IMR-90 (cell line): Measurements from ENCODE around the gene SLC25A15.

ENCODE experiments used
- CEBPB ChIP-seq: IDR thresholded peaks from 2 replicates; pipeline ENCODE4 v1.6.1; 2012; ENCODE audit warnings: low read depth, low read length, improper control_type of control experiment
- CHD1 ChIP-seq: IDR thresholded peaks from 2 replicates; pipeline ENCODE4 v1.6.1; 2012; ENCODE audit warnings: low read depth, low read length, improper control_type of control experiment
- CTCF ChIP-seq: conservative IDR thresholded peaks from 2 replicates; pipeline ENCODE4 v1.5.1; 2012; ENCODE audit warnings: mild to moderate bottlenecking, low read depth, low read length, improper control_type of control experiment
- ELK1 ChIP-seq: fragments of 150-350 bp; IDR thresholded peaks from 2 replicates; pipeline ENCODE4 v1.6.1; 2016; ENCODE audit warnings: low read depth, mild to moderate bottlenecking, low read length, moderate library complexity, borderline replicate concordance
- MAFK ChIP-seq: IDR thresholded peaks from 2 replicates; pipeline ENCODE4 v1.6.1; 2012; ENCODE audit warnings: low read depth, low read length, improper control_type of control experiment
- MXI1 ChIP-seq: IDR thresholded peaks from 2 replicates; pipeline ENCODE4 v1.6.1; 2012; ENCODE audit warnings: low read depth, mild to moderate bottlenecking, low read length, moderate library complexity, borderline replicate concordance
- POLR2A ChIP-seq: IDR thresholded peaks from 2 replicates; pipeline ENCODE4 v1.6.1; 2012; ENCODE audit warnings: mild to moderate bottlenecking, low read depth, low read length
- RAD21 ChIP-seq: IDR thresholded peaks from 2 replicates; pipeline ENCODE4 v1.6.1; 2012; ENCODE audit warnings: low read length, improper control_type of control experiment
- RFX5 ChIP-seq: IDR thresholded peaks from 2 replicates; pipeline ENCODE4 v1.8.0; 2012; ENCODE audit warnings: low read depth, mild to moderate bottlenecking, low read length, moderate library complexity
- SMC3 ChIP-seq: fragments of 150-350 bp; IDR thresholded peaks from 2 replicates; pipeline ENCODE4 v1.6.1; 2016; ENCODE audit warnings: low read depth, mild to moderate bottlenecking, antibody characterized with exemption, low read length, moderate library complexity

- TF ChIP-seq POLR2A = no peak
- no peak for TF ChIP-seq CTCF
- no peak for TF ChIP-seq MAFK
- no peak for TF ChIP-seq CHD1
- no peak for TF ChIP-seq MXI1
- no peak for TF ChIP-seq CEBPB
- TF ChIP-seq ELK1 = no peak
- no peak for TF ChIP-seq SMC3
- no peak for TF ChIP-seq RAD21
- no peak for TF ChIP-seq RFX5
Observed at GRCh38 chr13:40776232-40776631, 13.2 kb upstream of the SLC25A15 start.
